Measurements from ENCODE around the gene SGF29.

SGF29 gene

GRCh38 chr16:28513484-28514181, 40.1 kb upstream of the SGF29 start:
- in situ Hi-C loops (cut with HindIII; ENCODE audit: low sequenced_read_pairs): no loop called here
- no peak for DNase-seq (ENCODE audit: low read depth)
- H3K4me3 ChIP-seq (ENCODE audit: low read depth, low read length): no peak overlapping the region
- TF ChIP-seq, protein P1, sequence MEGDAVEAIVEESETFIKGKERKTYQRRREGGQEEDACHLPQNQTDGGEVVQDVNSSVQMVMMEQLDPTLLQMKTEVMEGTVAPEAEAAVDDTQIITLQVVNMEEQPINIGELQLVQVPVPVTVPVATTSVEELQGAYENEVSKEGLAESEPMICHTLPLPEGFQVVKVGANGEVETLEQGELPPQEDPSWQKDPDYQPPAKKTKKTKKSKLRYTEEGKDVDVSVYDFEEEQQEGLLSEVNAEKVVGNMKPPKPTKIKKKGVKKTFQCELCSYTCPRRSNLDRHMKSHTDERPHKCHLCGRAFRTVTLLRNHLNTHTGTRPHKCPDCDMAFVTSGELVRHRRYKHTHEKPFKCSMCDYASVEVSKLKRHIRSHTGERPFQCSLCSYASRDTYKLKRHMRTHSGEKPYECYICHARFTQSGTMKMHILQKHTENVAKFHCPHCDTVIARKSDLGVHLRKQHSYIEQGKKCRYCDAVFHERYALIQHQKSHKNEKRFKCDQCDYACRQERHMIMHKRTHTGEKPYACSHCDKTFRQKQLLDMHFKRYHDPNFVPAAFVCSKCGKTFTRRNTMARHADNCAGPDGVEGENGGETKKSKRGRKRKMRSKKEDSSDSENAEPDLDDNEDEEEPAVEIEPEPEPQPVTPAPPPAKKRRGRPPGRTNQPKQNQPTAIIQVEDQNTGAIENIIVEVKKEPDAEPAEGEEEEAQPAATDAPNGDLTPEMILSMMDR (IDR thresholded peaks at IDR 0.05; ENCODE audit: low read depth, low read length, missing control alignments): no peak

- TF ChIP-seq, protein P1 (IDR thresholded peaks at IDR 0.05; ENCODE audit: low read depth, low read length, missing control alignments): no peak
- H3K4me3 ChIP-seq (ENCODE audit: low read depth, low read length): no peak overlapping the region
- no peak for DNase-seq (ENCODE audit: low read depth)
- in situ Hi-C loops (cut with HindIII; ENCODE audit: low sequenced_read_pairs): no loop called here
These were observed 39.5 kb upstream of the SGF29 start for GRCh38 chr16:28514246-28514645.

- no peak for DNase-seq (ENCODE audit: low read depth)
- TF ChIP-seq, protein P1 (IDR thresholded peaks at IDR 0.05; ENCODE audit: low read depth, low read length, missing control alignments): no peak
- in situ Hi-C loops (cut with HindIII; ENCODE audit: low sequenced_read_pairs): no loop called here
- no peak overlapping the region for H3K4me3 ChIP-seq (ENCODE audit: low read depth, low read length)
These were observed 33.0 kb upstream of the SGF29 start for GRCh38 chr16:28520672-28521071.

DNA sequence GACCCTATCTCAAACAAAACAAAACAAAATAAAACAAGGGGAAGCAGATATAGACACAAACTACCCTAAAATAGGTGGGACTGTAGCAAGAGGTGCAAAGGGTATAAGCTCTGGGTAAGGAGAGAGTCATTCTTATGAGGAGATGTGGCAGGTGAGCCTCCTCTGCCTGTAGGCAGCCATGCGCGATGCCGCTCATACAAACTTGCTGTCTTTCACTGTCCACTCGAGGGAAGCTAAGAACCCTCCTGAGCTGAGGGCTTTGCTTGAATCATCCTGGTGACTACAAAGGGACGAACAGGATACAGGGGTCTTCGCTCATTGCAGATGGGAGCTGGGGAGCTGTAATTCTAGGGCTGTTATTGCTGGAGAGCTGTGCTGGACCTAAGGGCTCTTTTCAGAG, 32.3 kb upstream of the SGF29 start:
- H3K4me3 ChIP-seq (ENCODE audit: low read depth, low read length): no peak overlapping the region
- no peak for DNase-seq (ENCODE audit: low read depth)
- TF ChIP-seq, protein P1 (IDR thresholded peaks at IDR 0.05; ENCODE audit: low read depth, low read length, missing control alignments): no peak
- in situ Hi-C loops (cut with HindIII; ENCODE audit: low sequenced_read_pairs): no loop called here

DNA sequence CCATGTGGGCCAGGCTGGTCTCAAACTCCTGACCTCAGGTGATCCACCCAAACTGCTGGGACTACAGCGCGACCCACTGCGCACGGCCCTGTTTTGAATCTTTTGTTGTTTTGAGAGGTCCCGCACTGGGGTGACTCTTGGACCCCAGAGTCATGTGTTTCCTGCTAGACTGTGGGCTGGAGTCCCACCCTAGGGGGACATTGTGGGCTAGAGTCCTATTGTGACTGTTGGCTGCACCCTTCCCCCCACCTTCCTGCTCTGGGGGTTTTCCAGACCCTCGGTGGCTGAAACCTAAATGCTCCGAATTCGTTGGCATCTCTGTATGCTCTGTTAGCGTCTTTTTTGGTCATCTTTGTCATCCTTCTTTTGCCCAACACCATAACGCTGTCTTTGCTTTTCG, 30.9 kb upstream of the SGF29 start:
- no peak for DNase-seq (ENCODE audit: low read depth)
- TF ChIP-seq, protein P1 (IDR thresholded peaks at IDR 0.05; ENCODE audit: low read depth, low read length, missing control alignments): no peak
- no peak overlapping the region for H3K4me3 ChIP-seq (ENCODE audit: low read depth, low read length)
- in situ Hi-C loops (cut with HindIII; ENCODE audit: low sequenced_read_pairs): no loop called here

DNA sequence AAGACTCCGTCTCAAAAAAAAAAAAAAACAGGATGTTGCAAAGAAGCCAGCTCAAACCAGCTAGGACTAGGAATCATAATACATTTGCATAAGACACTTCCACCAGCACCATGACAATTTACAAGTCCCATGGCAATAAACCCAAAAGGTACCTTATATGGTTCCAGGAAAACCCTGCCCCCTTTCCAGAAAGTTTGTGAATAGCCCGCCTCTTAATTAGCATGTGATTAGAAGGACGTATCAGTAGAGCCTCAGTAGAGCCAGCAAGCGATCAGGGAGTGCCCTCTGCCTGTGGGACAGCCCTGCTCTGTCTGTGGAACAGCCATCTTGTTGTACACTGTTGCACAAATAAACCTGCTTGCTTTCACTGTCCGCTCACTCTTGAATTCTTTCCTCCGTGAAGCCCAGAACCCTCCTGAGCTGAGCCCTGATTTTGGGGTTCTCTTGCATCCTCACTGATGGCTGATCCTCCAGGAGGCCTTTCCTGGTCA, 29.0 kb upstream of the SGF29 start:
- TF ChIP-seq, protein P1 (IDR thresholded peaks at IDR 0.05; ENCODE audit: low read depth, low read length, missing control alignments): no peak
- DNase-seq (ENCODE audit: low read depth): no peak
- H3K4me3 ChIP-seq (ENCODE audit: low read depth, low read length): no peak overlapping the region
- in situ Hi-C loops (cut with HindIII; ENCODE audit: low sequenced_read_pairs): no loop called here
